ENCODE measurements around the gene GSAP.
A peak's percentile ranks its signal among the peaks of the same experiment; 100 is the strongest.

The GSAP gene

DNA sequence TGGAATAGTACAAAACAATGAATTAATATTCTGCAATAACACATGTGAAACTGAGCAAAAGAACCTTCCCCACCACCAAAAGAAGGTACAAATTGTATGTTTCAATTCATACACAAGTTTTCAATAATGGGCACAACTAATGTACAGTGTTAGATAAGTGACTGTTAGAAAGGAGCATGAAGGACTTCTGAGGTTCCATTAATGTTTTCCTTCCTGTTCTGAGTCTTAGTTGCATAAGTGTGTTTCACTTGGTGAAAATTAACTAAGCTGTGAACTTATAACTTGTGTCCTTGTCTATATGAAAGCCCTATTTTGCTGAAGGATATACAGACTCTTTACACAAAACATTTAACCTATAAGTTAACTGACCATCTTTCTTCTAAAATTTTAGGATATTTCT, 8.2 kb downstream of the GSAP start:
- DNase-seq = no peak

DNA sequence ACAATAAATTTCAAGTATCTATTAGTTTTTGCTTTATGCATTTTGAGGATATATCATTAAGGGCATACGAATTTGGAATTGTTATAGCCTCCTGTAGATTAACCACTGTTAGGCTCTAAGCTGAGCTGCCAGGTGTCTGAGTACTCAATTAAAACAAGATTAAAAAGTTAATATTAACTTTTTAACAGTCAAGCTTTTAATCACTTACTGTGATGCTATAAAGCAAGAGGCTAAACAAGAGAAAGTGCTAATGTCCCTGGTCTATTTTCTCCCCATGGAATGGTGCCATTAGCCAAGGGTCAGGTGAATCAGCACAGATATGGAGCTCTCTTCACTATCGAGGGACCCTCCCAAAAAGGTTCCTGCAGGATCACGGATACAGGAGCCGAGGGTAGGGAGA, 9.7 kb downstream of the GSAP start:
- DNase-seq = no peak

DNA sequence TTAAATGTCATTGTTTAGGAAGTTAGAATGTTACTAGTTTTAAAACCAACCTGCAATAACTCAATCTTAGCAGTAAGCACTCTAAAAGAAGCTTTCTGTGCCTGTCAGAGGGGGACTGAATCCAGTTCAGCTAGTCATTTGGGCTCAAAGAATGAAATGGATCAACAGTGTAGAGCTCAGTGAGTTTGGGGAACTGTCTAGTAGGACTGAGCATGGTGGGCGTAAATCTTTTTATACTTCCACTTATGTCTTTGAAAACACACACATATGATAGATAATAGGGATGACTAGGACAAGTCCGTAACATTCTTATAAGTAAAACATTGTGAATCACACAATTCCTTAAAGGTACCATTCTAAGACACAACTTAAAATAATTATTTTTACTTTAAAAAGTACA, 11.5 kb downstream of the GSAP start:
- no peak for DNase-seq

DNA sequence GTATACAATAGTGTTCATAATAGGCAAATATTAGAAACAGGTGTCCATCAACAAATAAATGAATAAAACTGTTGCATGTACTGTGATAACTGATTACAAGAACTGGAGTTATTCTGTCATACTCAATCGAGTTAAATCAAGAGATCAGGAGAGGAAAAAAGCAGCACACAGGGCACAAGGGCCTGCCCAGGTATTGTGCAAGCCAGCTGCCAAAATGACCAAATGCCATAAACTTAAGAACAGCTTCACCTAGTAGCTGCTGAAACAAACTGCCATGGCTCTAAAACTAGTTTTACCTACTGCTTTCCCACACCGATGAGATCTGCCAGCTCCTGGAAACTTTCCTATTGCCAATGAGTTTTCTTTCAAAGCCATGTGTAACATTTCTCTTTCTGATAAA, 12.2 kb downstream of the GSAP start:
- DNase-seq = no peak

DNA sequence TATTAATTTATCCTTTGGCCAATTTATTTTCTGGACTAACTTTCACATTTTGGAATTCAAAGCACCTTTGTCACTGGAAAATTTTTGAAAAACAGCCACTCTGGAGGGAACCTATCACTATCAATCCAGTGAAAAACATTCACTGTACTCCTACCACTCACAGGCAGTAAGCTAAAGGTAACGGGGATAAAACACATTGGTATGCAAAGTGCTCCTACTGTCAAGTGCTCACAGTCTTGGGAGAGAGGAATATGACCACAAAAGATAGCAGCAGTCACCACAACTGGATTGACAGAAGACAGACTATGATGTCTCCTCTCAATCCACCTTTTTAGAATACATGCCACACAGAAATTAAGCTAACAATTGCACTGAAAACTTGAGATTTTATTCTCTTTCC, 13.3 kb downstream of the GSAP start:
- no peak for DNase-seq

DNA sequence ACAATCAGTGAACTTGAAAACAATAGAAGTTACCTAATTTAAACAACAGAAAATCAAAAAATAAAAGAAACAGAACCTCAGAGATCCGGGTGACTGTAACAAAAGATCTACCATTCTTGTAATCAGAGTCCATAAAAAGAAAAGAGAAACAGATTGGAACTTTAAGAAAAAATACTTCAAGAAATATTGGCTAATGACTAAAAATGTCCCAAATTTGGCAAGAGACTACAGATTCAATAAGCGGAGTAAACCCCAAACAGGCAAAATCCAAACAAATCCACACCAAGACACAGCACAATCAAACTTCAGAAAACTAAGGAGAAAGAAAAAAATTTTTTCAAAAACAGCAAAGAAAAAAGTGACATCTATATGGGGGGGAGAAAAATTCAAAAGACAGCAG, 15.1 kb downstream of the GSAP start:
- no peak for DNase-seq

DNA sequence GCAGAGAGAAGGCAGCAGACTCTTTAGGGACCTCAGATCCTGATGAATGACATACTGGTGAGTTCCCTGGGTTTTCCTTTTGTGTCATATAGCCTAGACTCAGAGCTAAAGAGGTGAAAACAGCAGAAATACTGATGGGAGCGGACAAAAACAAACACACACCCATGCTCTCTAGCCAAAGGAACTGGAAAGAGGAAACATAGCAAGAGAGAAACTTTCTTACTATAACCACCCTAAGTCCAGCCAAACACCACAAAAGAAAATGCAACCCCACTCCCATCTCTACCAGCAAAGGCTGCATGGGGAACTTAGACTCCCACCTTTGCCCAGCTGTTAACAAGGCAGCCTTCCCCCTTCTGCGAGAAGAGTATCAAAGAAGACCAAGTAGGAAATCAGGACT, 16.3 kb downstream of the GSAP start:
- DNase-seq = no peak

DNA sequence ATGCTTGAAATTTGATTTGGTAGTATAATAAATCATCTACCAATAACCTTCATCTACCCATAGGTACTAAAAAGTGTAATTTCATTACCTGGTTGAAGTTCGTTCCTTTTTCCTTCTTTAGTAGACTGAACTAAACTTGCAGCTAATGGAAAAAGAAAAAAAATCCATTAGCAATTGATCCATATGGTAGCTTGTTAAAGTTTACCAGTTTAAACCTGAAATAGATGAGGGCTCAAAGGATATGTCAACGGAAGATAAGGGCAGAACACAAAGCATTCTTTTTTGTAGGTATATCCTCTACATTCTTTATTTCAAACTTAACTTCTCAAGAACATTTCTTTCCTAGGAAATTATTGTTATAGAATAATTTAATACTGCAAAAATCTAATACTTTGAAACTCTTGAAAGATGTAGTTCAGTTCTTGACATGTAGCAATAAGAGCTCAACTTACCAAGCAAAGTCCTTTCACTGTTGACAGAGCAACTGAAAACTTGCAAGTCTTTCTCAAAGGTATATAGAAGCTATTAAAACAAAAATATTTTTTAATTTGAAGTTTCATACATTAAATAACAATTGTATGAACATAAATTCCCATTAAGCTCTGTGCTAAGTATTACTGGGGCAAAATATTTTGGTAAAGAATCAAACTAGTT, 19.1 kb downstream of the GSAP start:
- DNase-seq = no peak

DNA sequence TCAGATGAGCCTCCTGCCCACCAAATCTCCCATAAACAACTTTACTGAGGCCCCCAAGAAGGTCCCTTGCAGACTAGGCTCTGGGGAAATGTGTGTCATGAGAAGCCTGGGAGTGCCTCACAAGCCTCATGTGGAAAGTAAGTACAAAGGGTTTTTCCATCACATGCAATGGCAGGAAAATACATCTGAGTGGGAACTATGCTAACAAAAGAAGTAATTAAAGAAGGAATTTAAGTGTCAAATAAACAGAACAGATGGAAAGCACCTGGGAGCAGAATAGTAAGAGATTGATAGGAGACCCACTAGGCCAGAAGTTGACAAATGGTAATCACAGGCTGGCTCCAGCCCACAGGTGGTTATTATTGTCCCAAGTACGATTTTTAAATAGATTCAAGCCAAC, 20.5 kb downstream of the GSAP start:
- DNase-seq = no peak

DNA sequence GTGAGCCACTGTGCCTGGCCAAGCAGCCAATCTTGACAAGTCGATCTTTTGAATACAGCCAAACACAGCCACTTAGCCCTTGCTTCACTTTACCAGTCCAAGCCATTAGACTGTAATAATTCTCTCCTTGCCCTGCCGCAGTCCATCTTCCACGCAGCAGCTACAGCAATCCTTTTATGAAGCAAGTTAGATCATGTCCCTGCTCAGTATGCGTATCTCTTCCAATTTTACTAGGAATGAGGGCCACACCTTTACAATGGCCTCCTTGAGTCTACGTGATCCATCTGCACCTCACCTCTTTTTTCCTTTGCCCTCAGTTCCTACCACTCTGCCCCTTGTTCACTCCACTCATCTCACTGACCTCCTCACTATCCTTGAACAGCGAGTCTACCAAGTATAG, 22.2 kb downstream of the GSAP start:
- DNase-seq = no peak

DNA sequence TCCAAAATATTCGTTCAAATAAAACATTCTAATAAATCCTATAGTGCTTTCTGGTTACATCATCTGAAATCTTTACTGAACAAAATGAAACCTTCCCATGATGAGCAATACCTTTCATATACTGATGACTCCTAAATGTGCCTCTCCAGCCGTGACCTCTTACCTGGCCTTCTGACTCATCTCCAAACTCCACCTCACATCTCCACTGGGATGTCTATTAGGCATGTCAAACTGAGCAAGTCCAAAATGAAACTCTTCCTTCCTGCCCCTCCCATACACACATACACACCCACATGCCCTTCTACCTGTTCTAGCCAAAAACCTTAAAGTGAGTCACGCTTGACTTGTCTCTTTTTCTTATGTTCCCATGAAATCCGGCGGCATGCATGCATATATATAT, 22.9 kb downstream of the GSAP start:
- DNase-seq = peak; percentile 74

DNA sequence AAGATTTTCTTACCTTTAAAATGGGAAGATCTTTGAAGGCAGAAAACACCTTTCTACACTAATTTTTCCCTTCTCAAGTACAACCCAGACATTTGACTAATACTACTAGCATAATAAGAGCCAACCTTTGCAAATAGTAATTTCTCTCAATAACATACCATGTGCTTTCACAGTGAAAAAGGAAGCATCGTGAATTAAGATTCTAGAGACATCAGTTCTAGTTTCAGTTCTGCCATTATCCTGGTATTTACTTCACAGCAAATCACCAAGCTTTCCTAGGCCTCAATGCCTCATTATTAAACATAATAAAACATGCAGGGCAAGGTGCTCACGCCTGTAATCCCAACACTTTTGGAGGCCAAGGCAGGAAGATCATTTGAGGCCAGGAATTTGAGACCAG, 24.9 kb downstream of the GSAP start:
- DNase-seq = no peak

DNA sequence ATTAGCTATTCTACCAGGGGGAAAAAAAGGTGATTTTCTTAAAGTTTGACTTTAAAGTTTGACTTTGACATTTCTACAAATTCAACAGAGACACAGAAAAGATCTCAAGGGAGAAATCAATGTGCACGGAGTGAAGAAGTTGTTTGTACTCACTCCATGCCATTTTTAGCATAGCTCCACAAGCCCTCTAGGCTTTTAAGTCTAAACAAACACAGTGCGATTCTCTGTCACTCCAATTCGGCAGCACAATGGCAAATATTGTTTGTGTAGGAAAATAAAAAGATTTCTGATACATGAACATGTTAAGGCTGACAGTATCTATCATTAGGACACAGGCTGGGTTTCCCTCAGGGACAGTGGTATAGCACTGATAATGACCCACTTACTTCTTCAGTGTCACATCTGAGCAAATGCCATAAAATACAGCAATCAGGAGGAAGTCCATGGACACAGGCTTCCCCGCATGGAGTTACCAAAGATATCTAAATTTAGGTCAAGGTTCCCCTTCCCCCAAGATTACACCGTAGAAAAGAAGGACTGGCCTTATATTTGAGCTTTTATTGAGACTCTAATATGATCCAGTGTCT, 28.0 kb downstream of the GSAP start:
- DNase-seq = no peak

DNA sequence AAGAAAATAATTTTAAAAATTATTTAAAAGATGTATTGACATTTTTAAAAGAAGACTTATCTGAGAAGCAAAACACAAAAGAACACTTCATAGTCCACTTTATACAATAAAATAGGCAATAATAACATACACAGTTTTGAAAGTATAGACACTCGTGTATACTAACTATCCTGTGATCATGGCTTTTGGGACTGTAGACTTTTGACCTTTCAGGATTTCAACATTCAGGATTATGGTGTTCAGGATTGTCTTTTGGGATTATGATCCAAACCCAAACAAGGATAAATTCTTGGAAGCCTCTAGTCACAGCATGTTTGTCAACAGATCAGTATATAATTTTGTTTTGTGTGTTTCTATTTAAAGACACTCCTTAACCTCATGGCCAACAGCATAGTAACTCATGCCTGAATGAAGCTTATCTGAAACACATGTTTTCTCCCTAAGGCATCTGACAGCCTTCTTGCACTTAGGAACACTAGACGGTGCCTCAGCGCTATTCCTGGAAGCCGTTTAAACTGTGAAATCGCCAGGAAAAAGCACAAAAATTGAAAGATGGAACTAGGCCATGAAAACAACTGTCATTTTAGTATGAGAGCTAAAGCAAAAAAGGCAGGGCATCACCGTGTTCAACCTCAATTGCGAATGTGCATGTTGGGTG, 29.9 kb downstream of the GSAP start:
- DNase-seq = no peak

DNA sequence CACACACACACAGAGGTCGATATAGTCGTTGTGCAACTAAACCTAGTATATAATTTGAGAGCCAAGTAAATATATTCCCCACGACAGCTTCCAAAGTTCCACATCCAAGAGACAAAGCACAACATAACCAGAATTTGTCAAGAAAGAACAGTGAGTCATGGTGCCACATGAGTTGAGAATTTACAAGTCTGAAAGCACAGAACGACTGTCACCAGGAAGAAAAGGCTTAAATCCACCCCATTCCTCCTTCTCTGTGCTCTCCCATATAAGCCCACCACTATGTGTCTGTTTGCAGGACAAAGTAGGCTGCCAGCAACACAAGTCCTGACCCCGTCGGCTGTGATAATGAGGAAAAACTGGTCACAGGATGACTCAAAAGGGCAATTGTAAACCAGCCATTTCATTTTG, 32.8 kb downstream of the GSAP start:
- no peak for DNase-seq

DNA sequence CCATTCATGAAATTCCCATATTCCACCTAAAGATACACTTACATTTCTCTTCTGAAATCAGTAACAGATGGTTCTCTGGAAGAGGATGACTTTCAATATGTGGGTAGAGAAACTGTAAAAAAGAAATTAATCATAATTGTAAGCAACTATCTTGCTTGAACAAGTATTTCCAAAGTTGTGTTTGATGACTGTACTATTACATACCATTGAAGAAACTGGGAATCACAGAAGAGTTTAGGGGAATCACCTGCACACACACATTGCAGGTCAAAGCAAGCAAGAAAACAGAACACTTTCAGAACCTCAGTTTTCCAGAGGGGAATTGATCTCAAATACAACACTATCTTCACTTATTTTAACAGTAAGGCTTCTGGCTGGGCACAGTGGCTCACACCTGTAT, 33.6 kb downstream of the GSAP start:
- DNase-seq = no peak

DNA sequence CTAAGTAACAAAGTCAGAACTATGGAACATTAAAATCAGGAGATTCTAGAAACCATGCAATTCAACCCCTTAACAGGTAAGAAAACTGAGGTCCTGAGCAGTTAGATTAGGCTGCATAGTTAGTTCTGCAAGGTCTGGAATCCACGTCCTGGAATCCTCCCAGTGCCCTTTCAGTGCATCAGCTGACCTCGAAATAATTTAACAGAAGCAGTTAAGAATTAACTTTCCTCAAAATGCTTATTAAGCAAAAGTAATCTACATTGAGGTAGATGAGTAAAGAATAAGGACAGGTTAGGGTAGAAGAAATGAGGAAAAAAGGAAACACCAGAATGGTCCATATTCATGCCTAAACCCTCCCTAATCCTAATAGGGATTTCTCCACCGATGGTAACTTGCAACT, 37.6 kb downstream of the GSAP start:
- DNase-seq = no peak

DNA sequence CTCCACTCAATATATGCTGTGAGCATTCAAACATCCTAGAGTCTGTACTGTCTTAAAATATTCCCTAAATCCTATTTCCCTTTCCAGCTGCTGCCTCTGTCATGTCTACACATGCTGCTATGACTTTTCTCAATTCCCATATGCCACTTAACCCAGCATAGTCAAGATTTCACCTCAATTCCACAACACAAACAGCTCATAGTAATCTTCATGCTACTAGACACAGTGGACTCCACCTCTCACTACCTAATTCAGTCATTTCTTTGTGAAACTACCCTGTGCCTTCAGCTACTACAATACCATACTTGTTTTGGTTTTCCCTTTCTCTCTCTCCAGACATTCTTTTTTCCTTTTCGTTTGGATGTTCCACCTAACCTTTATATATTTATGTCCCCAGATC, 45.5 kb downstream of the GSAP start:
- DNase-seq = no peak

DNA sequence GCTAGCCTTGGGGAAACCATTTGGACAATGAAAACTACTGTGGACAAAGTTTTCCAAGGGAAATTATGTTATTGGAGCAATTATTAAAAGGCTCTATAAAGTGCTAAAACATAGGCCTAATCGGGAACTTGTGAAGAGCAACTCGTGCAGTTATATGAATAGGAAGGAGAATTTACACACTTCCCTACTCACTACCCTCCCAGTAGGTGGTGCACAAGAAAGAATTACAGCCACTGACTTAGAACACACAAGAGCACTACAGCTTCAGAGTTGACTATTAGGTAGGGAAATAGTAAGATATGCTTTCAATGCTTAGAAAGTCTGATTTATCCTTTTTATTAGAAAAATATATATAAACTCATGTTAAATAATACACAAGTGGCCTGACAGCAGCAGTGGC, 47.2 kb downstream of the GSAP start:
- no peak for DNase-seq

DNA sequence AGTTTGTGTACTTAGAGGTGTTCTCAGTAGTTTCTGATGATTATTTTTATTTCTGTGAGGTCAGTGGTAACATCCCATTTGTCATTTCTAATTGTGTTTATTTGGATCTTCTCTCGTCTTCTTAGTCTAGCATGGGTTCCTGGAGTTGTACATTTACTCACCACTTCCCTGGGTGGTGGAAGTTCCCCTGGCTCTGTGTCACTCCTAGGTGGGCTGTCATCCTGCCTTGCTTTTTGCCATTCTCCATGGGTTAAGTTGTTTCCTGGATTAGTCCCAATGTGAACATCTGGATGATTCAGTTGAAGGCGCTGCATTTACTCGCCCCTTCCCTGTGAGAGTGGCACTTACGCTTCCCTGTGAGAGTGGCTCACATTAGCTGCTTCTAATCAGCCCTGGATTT, 48.2 kb downstream of the GSAP start:
- no peak for DNase-seq

DNA sequence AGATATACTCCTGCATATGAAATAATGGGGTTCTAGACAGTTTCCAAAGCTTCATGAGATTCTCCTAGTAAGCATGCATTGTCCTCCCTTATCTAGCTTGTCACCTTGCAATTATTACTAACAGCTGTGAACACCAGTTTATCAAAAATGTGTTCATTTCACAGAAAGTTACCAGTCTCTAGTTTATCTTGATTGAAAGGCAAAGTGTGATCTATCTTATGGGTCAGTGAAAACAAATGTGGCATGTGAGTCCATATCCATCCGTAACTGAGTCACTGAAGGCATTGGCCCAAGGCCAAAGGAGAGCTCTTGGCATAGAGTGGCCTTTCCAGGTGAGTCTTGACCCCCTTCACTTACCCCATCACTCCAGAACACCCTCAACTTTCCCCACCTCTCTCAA, 53.2 kb downstream of the GSAP start:
- no peak for DNase-seq

DNA sequence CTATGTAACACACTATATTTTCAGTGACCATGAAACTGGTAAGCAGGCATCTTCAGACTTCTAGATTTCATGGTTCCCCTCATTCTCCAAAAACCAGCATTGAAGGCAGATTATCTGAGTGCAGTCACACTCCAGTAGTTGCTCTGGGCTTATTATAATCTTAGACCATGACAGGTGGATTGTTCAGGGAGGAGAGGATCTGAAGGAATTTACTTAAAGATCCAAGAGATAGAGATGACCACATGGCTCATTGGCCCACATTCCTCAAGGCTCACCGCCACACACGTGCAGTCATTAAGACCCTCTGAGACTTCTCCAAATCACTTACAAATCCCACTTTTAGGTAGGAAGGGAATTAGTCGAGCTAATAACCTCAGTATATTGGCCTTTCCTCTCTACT, 55.2 kb downstream of the GSAP start:
- no peak for DNase-seq

DNA sequence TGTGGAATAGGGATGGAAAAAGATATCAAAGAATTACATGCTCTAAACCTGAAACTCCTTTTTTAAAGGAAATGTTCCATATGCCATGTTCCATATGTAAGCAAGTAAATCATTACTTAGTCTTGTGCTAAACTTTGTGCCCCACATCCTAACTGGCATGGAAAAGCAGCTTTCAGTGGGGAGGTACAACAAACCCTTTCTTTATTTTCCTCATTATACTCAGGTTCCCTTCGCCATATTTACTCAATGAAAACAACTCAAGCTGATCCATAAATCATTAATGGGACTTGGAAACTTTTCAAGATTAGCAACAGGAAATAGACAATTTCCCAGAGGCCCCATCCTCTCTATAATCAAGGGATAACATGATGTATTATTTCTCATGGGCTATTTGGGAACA, 56.0 kb downstream of the GSAP start:
- no peak for DNase-seq

DNA sequence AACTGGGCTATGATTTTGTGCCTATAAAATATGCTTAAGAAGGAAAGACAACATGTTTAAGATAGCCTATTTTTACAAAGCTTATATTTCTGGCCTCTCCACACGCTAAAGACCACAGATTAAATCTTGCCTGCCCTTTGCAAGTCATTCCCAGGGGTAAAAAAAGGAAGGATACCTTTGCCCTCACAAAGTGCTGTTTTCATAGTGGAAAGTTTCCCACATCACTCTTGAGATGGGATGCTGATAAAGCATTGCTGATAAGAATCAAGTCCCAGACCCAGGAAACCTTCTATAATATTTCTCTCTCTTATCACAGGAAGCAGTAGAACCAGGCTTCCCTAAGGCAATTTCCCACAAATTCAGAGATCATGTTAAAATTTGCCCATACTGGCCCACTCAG, 56.5 kb downstream of the GSAP start:
- DNase-seq = no peak

DNA sequence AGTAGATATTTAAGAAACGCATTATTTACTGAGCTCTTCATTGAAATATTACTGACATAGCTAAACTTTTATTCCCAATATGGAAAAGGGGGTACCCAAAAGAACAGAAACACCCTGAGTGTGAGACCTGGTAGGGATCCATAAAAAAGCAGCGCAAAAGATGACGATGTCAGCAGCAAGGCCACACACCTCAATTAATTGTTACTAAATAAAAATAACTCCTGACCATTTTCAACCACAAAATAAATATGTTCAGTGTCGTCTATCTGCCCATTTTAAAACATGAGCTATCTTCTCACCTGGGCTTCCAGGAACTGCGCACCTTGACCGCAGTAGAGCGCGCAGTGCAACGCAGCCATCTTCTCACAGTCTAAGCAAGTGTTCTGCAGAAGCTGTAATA, 61.2 kb downstream of the GSAP start:
- no peak for DNase-seq
